Measurements from ENCODE around the gene CNTFR. TPM values are rescaled to one million over a fixed set of nuclear protein-coding genes. Genes with fewer than 3 reads are reported as not detected.

The CNTFR gene
- total RNA-seq, 1 experiment from 2014 or later: 4.5 TPM

DNA sequence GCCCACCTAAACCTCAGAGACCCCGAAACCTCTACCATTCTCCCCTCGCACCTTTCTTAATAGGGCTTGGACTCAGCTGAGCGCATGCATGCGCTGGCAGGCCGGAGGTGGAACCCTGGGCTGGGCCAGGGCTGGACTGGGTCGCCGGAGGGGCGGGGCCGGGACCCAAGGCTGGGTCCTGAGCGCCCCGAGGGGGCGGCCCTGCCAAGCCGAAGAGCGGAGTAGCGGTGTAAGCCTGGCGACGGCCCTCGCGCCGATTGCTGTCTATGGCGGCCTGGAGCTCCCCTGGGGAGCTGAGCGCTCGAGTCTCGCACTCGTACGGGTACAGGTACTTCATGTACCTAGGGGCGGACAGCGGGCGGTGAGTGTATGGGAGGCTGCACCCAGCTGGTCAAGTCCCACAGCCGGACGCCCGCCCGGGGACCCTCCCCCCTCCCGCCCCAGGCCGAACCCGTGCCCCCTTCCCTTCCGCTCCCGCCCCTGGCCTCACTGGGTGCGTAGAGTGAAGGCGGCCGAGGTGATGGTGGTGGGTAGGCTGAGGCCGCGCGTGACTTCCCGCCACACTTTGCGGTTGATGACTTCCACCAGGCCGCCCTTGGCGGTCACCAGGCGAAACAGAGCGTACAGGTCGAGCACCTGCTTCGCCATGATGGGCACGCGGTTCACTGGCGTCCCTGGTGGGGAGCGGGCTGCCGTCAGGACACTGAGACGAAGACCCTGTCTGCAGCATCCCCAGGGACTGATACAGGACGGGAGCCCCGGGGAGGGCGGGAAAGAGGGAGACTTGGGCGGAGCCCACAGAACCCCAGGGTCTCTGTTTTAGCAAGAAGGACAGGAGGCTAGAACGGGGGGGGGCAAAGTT, 34.1 kb upstream of the CNTFR start:
- Histone ChIP-seq H3K4me1 (ENCODE audit: insufficient read depth, low read length, poor library complexity, severe bottlenecking) (peaks cover 3% of the 10 kb centered on the region), H3K4me3 (ENCODE audit: low read depth, low read length, poor library complexity, severe bottlenecking) (no peak overlapping the region), H3K36me3 (ENCODE audit: insufficient read depth, low read length, poor library complexity, severe bottlenecking) (no peaks in the 10 kb centered on the region), H3K9me3 (ENCODE audit: low read depth, low read length, poor library complexity, severe bottlenecking) (no peaks in the 10 kb centered on the region), H3K27me3 (replicated peaks; ENCODE audit: insufficient read depth, low read depth, low read length, poor library complexity) (peaks cover 48% of the 10 kb centered on the region), H3K27ac (ENCODE audit: low read depth, low read length, poor library complexity, severe bottlenecking) (no peak overlapping the region)
- ChIA-PET POLR2A (ENCODE audit: low non-redundant PET) (no interaction called here), CTCF (no interaction called here)
- TF ChIP-seq, protein P1, sequence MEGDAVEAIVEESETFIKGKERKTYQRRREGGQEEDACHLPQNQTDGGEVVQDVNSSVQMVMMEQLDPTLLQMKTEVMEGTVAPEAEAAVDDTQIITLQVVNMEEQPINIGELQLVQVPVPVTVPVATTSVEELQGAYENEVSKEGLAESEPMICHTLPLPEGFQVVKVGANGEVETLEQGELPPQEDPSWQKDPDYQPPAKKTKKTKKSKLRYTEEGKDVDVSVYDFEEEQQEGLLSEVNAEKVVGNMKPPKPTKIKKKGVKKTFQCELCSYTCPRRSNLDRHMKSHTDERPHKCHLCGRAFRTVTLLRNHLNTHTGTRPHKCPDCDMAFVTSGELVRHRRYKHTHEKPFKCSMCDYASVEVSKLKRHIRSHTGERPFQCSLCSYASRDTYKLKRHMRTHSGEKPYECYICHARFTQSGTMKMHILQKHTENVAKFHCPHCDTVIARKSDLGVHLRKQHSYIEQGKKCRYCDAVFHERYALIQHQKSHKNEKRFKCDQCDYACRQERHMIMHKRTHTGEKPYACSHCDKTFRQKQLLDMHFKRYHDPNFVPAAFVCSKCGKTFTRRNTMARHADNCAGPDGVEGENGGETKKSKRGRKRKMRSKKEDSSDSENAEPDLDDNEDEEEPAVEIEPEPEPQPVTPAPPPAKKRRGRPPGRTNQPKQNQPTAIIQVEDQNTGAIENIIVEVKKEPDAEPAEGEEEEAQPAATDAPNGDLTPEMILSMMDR (conservative IDR thresholded peaks at IDR 0.05; ENCODE audit: low read depth, low read length): no peak
- no peak for TF ChIP-seq EZH2 (IDR thresholded peaks at IDR 0.05; ENCODE audit: borderline replicate concordance, low read depth, low read length, poor library complexity, severe bottlenecking)
- no TSS peak for BruUV-seq (replicated peaks)
- no peak for DNase-seq (ENCODE audit: low spot score)
- intact Hi-C loops (cut with micrococcal nuclease; ENCODE audit: unreplicated experiment): no loop called here

DNA sequence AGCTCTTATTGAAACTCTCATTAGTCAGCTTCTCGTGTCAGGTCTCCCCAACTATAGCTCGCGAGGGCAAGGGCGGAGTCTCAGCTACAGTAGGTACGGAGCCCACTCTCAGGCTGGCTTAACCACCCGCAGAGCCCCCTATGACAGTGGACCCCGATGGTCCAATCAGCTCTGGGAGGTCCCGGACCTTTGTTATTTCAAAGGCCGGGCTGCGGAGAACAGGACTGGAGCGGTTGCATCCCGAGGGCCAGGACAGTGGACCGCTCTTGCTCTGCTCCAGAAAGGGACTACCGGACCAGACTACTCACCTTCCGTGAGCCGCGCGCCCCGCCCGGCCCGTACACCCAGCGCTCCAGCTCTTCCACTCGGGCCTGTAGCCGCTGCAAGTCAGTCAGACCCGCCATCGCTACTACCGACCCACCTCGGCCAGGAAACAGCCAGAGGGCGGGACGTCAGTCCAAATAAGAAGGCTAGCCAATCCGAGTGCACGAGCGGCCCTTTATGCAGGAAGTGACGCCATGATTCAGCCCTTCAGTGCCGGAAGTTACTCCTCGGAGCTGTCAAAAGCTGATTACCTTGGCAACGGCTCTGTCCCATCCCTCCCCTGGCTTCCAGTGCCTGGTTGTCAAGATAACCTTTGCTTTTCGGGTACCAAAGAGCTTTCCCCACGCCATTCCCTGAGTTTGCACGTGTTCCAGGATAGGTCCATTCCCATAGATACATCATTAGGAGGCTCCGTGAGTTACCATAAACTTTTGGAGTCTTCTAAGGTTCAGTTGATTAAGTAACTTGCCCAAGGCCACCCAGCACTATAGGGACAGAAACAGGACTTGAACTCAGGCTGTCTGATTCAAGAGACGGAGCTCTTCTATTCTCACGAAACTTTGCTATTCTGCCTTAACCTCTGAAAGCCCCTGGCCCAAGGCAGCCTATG, 30.8 kb upstream of the CNTFR start, which contains the start of gene DCTN3:
TSS of gene DCTN3 (minus strand) at position 435 of the 934 bp plus-strand sequence. CDS start at position 404, 31 bp downstream.
- ChIA-PET CTCF (interaction anchor here (1.2 to 1.3 kb wide), 2 partner anchors 14 to 27 kb away, joined by 3 to 7 read pairs; no protein-coding TSS in a partner anchor), POLR2A (ENCODE audit: low non-redundant PET) (no interaction called here)
- H3K4me1 ChIP-seq (ENCODE audit: insufficient read depth, low read length, poor library complexity, severe bottlenecking): peaks cover 3% of the 10 kb centered on the region
- TSS peak; percentile 69 for BruUV-seq (replicated peaks)
- peak; percentile 97 for DNase-seq (ENCODE audit: low spot score)
- H3K9me3 ChIP-seq (ENCODE audit: low read depth, low read length, poor library complexity, severe bottlenecking): no peaks in the 10 kb centered on the region
- intact Hi-C loops (cut with micrococcal nuclease; ENCODE audit: unreplicated experiment): no loop called here
- H3K36me3 ChIP-seq (ENCODE audit: insufficient read depth, low read length, poor library complexity, severe bottlenecking): no peaks in the 10 kb centered on the region
- H3K27ac ChIP-seq (ENCODE audit: low read depth, low read length, poor library complexity, severe bottlenecking): peak within 1 kb of the TSS; percentile 72
- peaks cover 16% of the 10 kb centered on the region for H3K27me3 ChIP-seq (replicated peaks; ENCODE audit: insufficient read depth, low read depth, low read length, poor library complexity)
- TF ChIP-seq, protein P1 (conservative IDR thresholded peaks at IDR 0.05; ENCODE audit: low read depth, low read length): no peak
- no peak for TF ChIP-seq EZH2 (IDR thresholded peaks at IDR 0.05; ENCODE audit: borderline replicate concordance, low read depth, low read length, poor library complexity, severe bottlenecking)
- H3K4me3 ChIP-seq (ENCODE audit: low read depth, low read length, poor library complexity, severe bottlenecking): peak within 1 kb of the TSS; percentile 94

DNA sequence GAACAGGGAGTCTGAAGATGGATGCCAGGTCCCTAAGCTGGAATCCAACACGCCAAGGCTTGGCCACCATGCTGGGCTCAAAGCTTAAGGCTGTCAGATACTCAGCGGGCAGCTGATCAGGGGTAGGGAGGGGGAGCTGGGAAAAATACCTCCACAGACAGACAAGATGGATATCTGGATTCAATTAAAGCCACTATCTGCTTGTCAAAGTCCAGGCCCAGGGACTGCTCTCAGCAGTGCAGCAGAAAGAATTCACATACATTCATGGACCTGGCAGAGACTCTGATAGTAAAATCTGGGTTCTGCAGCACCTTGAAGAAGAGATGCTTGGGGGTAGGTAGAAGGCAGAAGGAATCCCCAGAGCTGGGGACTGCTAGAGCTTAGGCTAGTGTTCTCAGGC, 25.6 kb upstream of the CNTFR start:
- POLR2A ChIA-PET (ENCODE audit: low non-redundant PET): no interaction called here
- intact Hi-C loops (cut with micrococcal nuclease; ENCODE audit: unreplicated experiment): no loop called here

More for the DNA sequence above, 25.6 kb upstream of the CNTFR start:
- Histone ChIP-seq H3K36me3 (ENCODE audit: insufficient read depth, low read length, poor library complexity, severe bottlenecking) (peaks cover 3% of the 10 kb centered on the region), H3K27ac (ENCODE audit: low read depth, low read length, poor library complexity, severe bottlenecking) (no peak overlapping the region), H3K27me3 (replicated peaks; ENCODE audit: insufficient read depth, low read depth, low read length, poor library complexity) (no peaks in the 10 kb centered on the region), H3K9me3 (ENCODE audit: low read depth, low read length, poor library complexity, severe bottlenecking) (no peaks in the 10 kb centered on the region), H3K4me1 (ENCODE audit: insufficient read depth, low read length, poor library complexity, severe bottlenecking) (peaks cover 6% of the 10 kb centered on the region), H3K4me3 (ENCODE audit: low read depth, low read length, poor library complexity, severe bottlenecking) (no peak overlapping the region)
- BruUV-seq (replicated peaks): no TSS peak
- CTCF ChIA-PET: no interaction called here
- no peak for DNase-seq (ENCODE audit: low spot score)
- TF ChIP-seq, protein P1 (conservative IDR thresholded peaks at IDR 0.05; ENCODE audit: low read depth, low read length): no peak
- no peak for TF ChIP-seq EZH2 (IDR thresholded peaks at IDR 0.05; ENCODE audit: borderline replicate concordance, low read depth, low read length, poor library complexity, severe bottlenecking)

All from A673 (cell line).